Measurements from ENCODE around the gene RGSL1.

RGSL1 gene

DNA sequence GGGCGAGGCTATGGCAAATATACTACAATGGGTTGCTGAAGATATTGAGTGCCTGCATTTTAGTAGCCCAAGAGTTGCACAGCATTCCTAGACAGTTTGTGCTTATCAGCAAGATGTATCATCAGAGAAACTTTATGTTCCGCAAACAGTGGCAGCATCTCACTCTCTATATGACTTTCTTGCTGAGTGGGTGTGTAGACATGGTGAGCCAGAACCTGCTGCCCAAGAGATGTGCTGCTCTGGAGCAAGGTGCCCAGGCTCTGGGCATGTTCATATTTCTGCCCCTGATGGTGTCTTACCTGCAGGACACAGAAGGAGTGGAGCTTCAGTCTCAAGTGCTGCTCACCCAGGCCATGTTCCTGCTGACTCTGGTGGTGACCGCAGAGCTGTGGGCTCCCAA is 8.2 kb upstream of the RGSL1 start:
- Histone ChIP-seq H3K9me2 (replicated peaks; ENCODE audit: control insufficient read depth, low read length) (no peaks in the 10 kb centered on the region), H3K27ac (ENCODE audit: low read depth, low read length) (no peak overlapping the region), H3K4me3 (ENCODE audit: low read length) (no peak overlapping the region), H3F3A (ENCODE audit: control insufficient read depth, insufficient read depth) (no peaks in the 10 kb centered on the region), H3K9me3 (ENCODE audit: control insufficient read depth, insufficient read depth, low read length) (no peaks in the 10 kb centered on the region), H3K79me2 (ENCODE audit: control insufficient read depth, low read length) (no peaks in the 10 kb centered on the region), H3K4me2 (ENCODE audit: low read length) (no peak overlapping the region), H4K20me1 (ENCODE audit: control insufficient read depth, insufficient read depth, low read depth, low read length) (no peaks in the 10 kb centered on the region), H3K4me1 (ENCODE audit: control insufficient read depth, low read length) (no peaks in the 10 kb centered on the region), H3K27me3 (ENCODE audit: control insufficient read depth, low read length) (no peaks in the 10 kb centered on the region; the same call in 1 of the 2 replicates), H3K36me3 (ENCODE audit: control insufficient read depth, low read length) (no peaks in the 10 kb centered on the region)
- TF ChIP-seq CTCF (IDR thresholded peaks at IDR 0.05; ENCODE audit: low read depth, low read length, poor library complexity, severe bottlenecking) (no peak), EZH2phosphoT487 (IDR thresholded peaks at IDR 0.05; ENCODE audit: borderline replicate concordance, low read length) (no peak)

GRCh38 chr1:182442333-182442732 is 7.6 kb upstream of the RGSL1 start:
- H3K9me2 ChIP-seq (replicated peaks; ENCODE audit: control insufficient read depth, low read length) = no peaks in the 10 kb centered on the region
- H3K4me2 ChIP-seq (ENCODE audit: low read length) = no peak overlapping the region
- H3K27me3 ChIP-seq (ENCODE audit: control insufficient read depth, low read length) = no peaks in the 10 kb centered on the region; the same call in 1 of the 2 replicates
- H3K36me3 ChIP-seq (ENCODE audit: control insufficient read depth, low read length) = no peaks in the 10 kb centered on the region
- H3K79me2 ChIP-seq (ENCODE audit: control insufficient read depth, low read length) = no peaks in the 10 kb centered on the region
- no peaks in the 10 kb centered on the region for H3K4me1 ChIP-seq (ENCODE audit: control insufficient read depth, low read length)
- no peaks in the 10 kb centered on the region for H3F3A ChIP-seq (ENCODE audit: control insufficient read depth, insufficient read depth)
- H3K9me3 ChIP-seq (ENCODE audit: control insufficient read depth, insufficient read depth, low read length) = no peaks in the 10 kb centered on the region
- H3K4me3 ChIP-seq (ENCODE audit: low read length) = no peak overlapping the region
- TF ChIP-seq CTCF (IDR thresholded peaks at IDR 0.05; ENCODE audit: low read depth, low read length, poor library complexity, severe bottlenecking) (no peak), EZH2phosphoT487 (IDR thresholded peaks at IDR 0.05; ENCODE audit: borderline replicate concordance, low read length) (no peak)
- H3K27ac ChIP-seq (ENCODE audit: low read depth, low read length) = no peak overlapping the region
- no peaks in the 10 kb centered on the region for H4K20me1 ChIP-seq (ENCODE audit: control insufficient read depth, insufficient read depth, low read depth, low read length)

GRCh38 chr1:182444497-182444896 is 5.4 kb upstream of the RGSL1 start:
- H3F3A ChIP-seq (ENCODE audit: control insufficient read depth, insufficient read depth) = no peaks in the 10 kb centered on the region
- TF ChIP-seq CTCF (IDR thresholded peaks at IDR 0.05; ENCODE audit: low read depth, low read length, poor library complexity, severe bottlenecking) (peak; percentile 28), EZH2phosphoT487 (IDR thresholded peaks at IDR 0.05; ENCODE audit: borderline replicate concordance, low read length) (no peak)
- H3K27ac ChIP-seq (ENCODE audit: low read depth, low read length) = no peak overlapping the region
- no peaks in the 10 kb centered on the region for H3K9me3 ChIP-seq (ENCODE audit: control insufficient read depth, insufficient read depth, low read length)
- H4K20me1 ChIP-seq (ENCODE audit: control insufficient read depth, insufficient read depth, low read depth, low read length) = no peaks in the 10 kb centered on the region
- H3K27me3 ChIP-seq (ENCODE audit: control insufficient read depth, low read length) = no peaks in the 10 kb centered on the region; the same call in 1 of the 2 replicates
- no peak overlapping the region for H3K4me3 ChIP-seq (ENCODE audit: low read length)
- no peaks in the 10 kb centered on the region for H3K9me2 ChIP-seq (replicated peaks; ENCODE audit: control insufficient read depth, low read length)
- no peak overlapping the region for H3K4me2 ChIP-seq (ENCODE audit: low read length)
- no peaks in the 10 kb centered on the region for H3K36me3 ChIP-seq (ENCODE audit: control insufficient read depth, low read length)
- no peaks in the 10 kb centered on the region for H3K4me1 ChIP-seq (ENCODE audit: control insufficient read depth, low read length)
- H3K79me2 ChIP-seq (ENCODE audit: control insufficient read depth, low read length) = no peaks in the 10 kb centered on the region
